ENCODE measurements around the gene LMTK3.
A peak's percentile ranks its signal among the peaks of the same experiment; 100 is the strongest.
"Not testable (repeated sequence)": the region's sequence is repeated elsewhere in the genome, so short reads cannot be mapped to it uniquely, and the experiment has no call there.

The LMTK3 gene

DNA sequence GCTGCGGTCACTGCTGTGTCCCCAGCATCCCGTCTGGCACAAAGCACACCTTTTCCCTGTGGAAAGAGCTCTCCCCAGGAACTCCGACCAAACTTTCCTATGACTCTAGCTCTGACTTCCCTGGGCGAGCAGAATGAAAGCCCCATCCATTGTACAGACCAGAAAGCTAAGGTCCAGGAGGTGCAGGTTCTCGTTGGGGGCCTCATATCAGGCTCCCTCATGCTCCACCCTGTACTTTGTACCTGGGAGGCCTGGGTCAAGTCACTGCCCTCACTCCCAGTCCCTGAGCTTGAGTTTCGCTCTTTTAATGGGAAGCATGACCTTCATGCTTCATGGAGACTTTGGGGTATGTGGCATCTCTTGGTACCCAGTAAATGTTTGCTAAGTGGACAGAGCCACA lies 24.1 kb downstream of the LMTK3 start:
- DNase-seq = no peak

DNA sequence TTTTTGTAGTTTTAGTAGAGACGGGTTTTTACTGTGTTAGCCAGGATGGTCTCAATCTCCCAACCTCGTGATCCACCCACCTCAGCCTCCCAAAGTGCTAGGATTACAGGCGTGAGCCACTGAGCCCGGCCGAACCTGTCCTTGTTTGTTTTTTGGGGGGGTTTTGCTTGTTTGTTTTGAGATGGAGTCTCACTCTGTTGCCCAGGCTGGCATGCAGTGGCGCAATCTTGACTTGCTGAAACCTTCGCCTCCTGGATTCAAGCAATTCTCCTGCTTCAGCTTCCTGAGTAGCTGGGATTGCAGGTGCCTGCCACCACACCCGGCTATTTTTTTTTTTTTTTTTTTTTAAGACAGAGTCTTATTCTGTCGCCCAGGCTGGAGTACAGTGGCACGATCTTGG lies 24.9 kb downstream of the LMTK3 start:
- not testable (repeated sequence) for DNase-seq

DNA sequence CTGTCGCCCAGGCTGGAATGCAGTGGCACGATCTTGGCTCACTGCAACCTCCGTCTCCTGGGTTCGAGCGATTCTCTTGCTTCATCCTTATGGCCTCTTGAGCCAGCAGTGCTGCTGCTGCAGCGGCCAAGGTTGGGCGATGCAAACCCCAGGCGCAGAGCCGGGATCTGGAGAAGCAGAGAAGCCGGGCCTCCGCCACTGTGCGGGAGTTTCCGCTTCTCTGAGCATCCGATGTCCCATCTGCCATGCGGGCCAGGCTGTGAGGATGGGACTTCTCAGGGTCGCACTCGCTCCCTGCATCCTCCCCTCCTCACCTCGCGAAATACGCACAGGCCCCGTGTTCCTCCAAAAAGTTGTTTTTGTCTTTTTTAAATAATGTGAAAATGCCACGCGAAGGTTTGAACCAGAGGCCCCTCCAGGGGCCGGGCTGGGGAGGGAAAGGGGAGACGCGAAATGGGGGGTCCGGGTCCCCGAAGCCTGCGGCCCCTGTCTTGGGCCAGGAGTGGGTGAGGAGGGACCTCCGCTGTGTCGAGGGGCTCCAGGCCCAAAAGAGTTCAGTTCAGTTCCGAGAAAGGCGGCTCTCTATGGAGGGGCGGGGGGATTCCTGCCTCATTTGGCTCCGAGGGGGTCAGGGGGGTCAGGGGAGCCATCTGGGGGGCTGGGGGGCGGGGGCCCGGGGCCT lies 26.6 kb downstream of the LMTK3 start:
- no peak for DNase-seq

DNA sequence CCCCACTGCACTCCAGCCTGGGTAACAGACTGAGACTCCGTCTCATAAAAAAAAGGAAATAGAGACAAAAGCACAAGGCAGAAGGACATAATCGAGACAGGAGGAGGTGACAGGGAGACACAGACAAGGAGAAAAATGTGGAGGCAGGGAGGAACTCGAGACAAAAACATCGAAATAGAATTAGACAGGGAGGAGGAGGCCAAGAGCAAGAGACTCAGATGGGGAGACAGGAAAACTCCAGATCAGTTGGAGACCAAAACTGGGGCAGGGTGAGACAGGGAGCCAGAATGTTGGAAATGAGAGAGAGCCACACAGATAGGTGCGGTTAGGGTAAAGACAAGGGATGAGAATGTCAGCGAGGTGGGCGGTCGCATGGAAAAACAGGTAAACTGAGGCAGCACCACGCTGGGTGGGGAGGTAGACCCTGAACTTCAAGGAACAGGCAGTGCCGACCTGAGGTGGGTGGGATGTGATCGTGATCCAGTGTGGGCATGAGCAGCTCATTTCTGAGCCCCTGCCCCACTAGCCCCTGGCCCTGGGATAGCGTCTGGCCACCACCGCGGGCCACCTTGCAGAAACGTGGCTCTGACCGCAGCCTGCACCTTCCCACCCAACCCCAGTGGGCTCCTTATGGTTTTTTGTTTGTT lies 27.3 kb downstream of the LMTK3 start:
- DNase-seq = no peak

DNA sequence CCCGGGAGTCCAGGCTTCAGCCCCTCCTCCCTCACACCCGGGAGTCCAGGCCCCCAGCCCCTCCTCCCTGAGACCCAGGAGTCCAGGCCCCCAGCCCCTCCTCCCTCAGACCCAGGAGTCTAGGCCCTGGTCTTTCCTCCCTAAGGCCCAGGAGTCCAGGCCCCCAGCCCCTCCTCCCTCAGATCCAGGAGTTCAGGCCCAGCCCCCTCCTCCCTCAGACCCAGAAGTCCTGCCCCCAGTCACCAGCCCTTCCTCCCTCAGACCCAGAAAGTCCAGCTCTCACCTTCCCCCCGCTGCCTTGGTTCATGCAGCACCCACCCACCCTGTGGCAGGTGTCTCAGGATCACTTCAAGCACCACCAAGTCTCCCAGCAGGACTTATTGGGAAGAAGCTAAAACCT lies 28.3 kb downstream of the LMTK3 start:
- DNase-seq = no peak

DNA sequence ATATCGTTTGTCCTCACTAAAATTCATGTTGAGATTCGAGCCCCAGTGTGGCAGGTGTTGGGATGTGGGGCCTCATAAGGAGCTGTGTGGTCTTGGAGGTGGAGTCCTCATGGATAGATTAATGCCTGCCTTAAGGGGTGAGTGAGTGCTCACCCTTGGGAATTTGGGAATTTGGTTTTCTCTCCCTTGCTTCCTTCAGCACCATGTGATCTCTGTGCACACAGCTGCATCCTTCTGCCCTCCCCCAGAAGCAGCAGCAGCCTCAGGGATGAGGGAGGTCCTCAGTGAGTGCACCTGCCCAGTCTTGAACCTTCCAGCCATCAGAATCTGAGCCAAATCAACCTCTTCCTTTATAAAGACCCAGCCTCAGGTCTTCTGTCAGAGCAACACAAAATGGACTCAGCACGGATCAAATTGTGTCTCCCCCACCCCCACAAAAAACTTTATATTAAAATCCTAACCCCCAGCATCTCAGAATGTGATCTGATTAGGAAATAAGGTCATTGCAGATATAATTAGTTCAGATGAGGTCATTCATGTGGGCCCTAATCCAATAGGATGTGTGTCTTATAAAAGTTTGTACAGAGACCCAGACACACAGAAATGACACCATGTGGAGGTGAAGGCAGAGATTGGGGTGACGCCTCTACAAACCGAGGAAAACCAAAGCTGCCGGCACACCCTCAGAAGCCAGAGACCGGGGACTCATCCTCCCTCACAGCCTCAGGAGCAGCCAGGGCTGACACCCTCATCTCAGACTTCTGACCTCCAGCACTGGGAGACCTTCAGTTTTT lies 29.6 kb downstream of the LMTK3 start:
- DNase-seq = no peak

DNA sequence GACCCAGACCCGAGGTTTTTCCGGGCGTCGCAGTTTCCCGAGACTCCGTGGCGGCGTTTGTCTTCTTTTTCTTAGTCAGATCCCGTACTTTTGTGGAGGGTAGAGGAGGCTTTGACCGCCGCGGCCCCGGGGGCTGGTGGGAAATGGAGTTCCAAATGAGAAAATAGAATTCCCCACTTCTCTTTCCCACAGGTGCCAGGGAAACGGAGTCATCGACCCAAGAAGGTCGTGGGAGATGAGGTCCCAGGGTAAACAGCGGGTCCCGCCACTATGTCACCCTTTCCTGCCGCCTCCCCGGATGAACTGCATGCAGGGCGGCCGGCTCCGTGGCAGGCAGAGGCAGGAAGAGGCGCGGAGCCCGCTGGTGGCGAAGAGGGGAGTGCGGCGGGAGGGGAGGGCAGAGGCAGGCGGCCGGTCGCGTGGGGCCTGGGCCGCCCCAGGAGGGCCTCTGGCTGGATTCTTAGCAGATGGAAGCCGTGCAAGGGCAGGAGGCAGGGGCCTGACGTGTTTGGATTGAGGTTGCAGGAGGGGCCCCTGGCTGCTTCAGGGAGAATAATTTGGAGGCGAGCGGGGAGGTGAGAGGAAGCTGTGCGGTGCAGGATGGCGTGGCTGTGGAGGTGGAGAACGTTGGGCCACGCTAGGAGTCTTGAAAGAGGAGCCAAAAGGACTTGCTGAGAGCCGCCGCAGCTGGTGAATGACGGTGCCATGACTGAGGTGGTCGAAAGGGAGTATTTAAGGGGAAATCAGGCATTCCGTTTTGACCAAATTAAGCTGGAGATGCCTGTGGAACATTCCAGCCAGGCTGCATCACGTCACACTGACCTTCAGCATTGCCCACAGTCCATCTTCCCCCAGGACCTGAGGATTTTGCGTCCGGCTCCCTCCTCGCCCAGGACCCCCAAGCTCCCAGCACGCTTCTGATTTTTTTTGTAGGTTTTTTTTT lies 30.8 kb downstream of the LMTK3 start:
- DNase-seq = peak; percentile 54

DNA sequence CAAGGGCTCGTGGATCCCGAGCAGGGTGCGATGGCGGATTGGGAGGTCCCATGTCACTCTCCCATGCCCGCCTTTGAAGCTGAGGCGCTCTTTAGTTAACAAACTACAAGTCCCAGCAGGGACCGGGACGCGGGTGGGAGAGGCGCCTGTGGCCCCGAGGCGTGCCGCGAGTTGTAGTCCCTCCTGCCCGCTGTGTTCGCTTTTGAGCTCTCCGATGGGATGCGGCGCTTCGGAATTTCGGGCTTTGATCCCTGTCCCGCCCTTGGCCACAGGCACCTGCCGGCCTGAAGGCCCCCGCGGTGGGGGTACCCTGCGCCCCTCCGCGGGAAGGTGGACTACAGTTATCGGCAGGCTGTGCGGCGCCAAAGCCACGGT lies 31.5 kb downstream of the LMTK3 start:
- DNase-seq = peak; percentile 48

DNA sequence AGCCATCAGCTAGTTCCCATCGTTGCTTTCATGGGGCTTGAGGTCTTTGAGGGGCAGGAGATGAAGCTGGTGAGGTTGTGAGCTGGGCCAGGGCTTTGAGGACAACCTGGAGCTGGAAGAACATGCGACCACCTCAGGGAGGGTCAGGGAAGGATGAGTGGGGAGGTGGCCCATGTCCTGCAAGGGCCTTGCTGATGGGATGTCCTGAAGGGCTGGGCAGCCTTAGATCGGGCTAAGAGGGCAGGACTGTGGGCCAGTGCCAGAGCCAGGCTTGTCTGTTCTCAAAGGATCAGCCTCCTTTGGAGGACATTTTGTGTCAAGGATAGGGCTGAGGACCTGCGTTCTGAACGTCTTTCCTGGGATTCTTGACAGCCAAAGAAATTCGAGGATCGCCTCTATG lies 31.9 kb downstream of the LMTK3 start:
- no peak for DNase-seq

DNA sequence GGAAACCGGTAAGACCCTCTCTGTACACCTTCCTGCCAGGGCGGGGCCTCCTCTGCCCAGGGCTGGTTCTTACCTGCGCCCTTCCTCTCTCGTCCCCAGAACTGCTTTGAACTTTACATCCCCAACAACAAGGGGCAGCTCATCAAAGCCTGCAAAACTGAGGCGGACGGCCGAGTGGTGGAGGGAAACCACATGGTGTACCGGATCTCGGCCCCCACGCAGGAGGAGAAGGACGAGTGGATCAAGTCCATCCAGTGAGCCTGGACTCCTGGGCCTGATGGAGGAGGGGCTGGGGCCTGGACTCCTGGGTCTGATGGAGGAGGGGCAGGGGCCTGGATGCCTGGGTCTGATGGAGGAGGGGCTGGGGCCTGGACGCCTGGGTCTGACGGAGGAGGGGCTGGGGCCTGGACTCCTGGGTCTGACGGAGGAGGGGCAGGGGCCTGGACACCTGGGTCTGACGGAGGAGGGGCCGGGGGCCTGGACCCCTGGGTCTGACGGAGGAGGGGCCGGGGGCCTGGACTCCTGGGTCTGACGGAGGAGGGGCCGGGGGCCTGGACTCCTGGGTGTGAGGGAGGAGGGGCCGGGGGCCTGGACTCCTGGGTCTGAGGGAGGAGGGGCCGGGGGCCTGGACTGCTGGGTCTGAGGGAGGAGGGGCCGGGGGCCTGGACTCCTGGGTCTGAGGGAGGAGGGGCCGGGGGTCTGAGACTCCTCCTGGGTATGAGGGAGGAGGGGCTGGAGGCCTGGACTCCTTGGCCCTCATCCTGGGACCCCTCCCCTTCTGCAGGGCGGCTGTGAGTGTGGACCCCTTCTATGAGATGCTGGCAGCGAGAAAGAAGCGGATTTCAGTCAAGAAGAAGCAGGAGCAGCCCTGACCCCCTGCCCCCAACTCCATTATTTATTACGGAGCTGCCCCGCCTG lies 33.0 kb downstream of the LMTK3 start:
- no peak for DNase-seq

DNA sequence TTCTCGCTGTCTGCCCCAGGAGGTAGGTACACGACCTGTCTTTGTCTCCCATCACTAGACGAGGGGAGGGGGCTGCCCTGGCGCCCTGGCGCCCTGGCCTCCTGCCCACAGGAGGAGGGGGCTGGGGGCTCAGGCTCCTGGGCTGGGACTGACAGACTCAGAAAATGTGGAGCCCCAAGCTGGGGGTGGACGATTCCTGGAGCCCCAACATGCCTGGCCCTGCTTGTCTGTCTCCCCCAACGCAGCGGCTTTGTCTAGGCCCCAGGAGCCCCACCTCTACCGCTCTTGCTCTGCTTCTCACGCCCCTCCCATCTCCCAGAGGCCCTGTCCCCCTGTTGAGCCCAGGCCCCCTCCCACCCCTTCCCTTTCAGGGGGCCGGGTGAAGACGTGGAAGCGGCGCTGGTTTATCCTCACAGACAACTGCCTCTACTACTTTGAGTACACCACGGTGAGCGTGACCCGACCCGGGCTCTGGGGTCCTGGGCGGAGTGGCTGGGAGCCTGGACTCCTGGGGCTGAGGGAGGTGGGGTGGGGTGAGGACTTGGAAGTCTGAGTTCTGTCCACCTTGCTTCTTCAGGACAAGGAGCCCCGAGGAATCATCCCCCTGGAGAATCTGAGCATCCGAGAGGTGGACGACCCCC lies 33.8 kb downstream of the LMTK3 start:
- DNase-seq = no peak

DNA sequence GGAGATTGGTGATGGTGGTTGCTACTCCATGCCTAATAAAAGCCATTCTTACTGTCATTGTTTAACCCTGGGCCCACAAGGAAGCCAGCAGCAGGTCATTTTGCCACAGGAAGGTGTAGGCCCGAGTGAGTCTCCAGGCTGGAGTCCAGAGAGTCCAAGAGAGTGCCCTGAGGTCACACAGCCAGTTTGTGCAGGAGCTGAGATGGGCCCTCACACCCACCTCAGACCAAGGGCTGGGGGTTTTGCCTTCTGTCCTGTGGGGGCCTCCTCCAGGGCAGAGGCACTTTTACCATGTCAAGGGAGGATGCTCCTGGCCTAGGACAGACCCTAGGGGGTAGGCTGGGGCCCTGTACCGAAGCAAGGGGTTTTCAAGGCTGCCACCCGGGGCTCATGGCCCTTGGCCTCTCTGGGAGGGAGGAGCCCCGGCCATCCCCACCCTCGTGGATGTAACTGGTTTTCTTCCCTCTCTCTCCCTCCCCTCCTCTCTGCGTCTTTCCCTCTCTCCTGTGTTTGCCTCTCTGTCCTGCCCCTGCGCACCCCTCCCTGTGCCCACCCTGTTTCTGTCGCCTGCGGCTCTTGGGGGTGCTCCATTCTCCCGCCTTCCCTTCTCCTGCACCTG lies 34.5 kb downstream of the LMTK3 start:
- DNase-seq = no peak

DNA sequence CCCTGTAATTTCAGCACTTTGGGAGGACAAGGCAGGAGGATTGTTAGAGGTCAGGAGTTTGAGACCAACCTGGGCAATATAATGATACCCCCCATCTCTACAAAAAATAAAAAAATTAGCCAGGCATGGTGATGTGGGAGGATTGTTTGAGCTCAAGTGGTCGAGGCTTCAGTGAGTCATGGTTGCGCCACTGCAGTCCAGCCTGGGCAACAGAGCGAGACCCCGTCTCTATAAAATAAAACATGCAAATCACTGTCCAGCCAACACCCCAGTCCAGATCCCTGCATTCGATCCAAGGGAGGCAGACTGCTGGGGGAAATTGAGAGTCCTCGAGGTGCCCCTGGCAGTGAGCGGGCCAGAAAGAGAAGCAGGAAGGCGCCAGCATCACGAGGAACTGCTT lies 35.5 kb downstream of the LMTK3 start:
- DNase-seq = no peak

DNA sequence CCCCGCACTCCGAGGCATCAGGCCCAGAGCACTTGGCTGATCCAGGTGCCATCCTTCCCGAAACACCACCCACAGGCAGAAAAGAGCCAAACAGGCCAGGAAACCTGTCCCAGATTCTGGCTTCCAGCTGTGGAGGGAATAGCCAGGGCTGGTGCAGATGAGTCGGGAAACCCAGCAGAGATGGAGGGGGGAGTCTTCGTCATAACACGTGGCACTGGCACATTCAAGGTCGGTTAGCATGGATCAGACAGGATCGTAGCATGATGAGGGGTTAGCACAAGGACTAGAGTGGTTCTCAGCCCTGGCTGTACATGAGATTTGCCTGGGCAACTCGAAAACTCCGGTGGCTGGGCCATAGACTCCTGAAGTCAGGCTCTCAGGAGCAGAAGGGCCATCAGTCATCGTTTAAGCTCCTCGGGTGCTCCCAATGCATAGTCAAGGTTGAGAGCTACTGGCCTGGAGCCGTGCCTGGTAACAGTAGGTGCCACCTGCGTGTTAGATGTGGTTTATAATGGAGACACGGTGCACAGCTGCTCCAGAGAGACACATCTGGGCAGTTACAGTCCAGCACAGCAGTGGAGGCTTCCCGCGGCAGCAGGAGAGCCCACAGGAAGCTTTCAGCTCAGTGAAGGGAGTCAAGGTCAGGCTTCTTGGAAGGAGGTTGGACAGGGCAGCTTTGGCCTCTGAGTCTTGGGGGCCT lies 36.1 kb downstream of the LMTK3 start:
- no peak for DNase-seq

DNA sequence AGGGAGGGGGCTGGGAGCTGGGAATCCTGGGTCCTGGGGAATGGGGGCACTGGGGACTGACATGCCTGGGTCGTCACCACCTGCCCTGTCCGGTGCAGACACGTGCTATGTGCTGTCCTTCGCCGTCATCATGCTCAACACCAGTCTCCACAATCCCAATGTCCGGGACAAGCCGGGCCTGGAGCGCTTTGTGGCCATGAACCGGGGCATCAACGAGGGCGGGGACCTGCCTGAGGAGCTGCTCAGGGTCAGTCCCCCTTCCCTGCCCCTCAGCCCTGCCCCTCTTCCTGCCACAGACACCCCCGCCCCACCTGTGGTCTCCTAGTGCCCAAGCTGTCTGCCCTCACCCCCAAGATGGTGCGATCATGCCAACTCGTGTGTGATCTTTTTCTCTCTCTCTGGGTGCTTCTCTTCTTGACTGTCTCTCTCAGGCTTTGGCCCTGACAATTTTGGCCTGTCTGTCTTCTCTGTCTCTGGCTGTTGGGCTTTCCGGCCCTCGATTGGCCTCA lies 37.5 kb downstream of the LMTK3 start:
- no peak for DNase-seq

DNA sequence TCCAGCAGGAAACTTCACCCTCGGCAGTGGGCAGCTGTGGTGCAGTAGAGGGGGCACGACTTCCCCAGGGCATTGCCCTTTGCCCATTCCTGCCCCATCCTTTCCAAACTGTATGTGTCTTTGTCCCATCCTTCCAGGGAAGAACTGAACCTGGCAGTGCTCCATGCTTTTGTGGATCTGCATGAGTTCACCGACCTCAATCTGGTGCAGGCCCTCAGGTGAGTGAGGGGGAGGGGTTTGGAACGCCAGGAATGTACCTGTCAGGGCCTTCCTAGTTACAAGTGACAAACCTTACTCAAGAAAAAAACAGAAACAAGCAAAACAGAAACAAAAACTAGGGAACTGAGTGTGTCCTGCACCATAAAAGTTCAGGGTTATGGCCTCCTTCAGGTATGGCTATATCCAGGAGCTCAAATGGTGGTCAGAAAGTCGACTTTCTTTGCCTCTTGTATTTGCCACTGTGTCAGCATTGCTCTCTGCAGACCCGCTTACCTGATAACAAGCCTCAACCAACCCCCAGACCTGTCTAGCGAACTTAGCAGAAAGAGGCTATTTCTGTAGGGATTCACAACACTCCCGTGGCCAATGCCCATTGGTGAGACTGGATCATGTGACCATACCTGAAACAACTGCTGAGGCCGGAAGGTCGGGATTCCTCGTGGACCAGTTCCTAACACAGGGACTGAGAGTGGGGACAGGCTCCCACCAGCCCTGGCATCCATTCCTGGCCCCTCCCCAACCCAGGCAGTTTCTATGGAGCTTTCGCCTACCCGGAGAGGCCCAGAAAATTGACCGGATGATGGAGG lies 38.3 kb downstream of the LMTK3 start:
- DNase-seq = no peak

DNA sequence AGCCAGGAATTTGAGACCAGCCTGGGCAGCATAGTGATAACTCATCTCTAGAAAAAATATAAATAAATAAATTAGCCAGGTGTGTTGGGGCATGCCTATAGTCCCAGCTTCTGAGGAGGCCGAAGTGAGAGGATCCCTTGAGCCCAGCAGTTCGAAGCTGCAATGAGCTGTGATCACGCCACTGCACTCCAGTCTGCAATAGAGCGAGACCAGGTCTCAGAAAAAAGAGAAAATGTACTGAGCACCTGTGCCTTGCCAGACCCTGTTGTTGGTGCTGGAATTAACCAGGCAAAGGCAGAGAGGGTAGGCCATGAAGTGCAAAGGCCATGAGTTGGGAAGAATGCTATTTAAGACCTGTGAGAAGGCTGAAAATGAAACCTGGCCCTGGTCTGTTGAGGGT lies 39.8 kb downstream of the LMTK3 start:
- no peak for DNase-seq

DNA sequence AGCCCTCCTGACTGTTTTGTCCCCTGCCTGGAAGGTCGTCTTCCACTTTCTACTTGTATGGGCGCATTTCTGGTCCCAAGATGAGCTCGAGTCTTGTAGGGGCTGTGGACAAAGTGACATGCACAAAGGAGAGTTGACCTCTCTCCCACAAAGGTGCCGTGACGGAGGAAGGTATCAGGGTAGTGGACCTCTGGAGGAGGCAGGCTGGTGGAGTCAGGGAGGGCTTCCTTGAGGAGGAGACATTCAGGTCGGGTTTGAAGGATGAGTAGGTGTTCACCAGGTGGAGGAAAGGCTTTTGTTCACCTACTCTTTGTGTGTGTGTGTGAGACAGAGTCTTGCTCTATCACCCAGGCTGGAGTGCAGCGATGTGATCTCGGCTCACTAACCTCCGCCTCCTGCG lies 40.8 kb downstream of the LMTK3 start:
- DNase-seq = no peak

Measured in stimulated activated CD4-positive, alpha-beta T cell treated with anti-CD3 and anti-CD28 coated beads, Interleukin-12 subunit alpha, Interleukin-12 subunit beta, amount 100 ng/mL, for 4 hours (primary cell).